Choroid plexus epithelial cell (primary cell): ENCODE data around the gene CARD10.

Source experiments
- DNase-seq: peaks from one replicate; pipeline ENCODE4 v3.0.0-alpha.2; 2010; ENCODE audit warnings: low read depth
- H3K4me3 ChIP-seq: 2 replicates; pipeline ENCODE4 v1.5.1; 2011; ENCODE audit warnings: low read depth, mild to moderate bottlenecking, control low read depth, low read length, moderate library complexity
- CTCF ChIP-seq: conservative IDR thresholded peaks from 2 replicates; pipeline ENCODE4 v1.5.1; 2011; ENCODE audit warnings: low read depth, mild to moderate bottlenecking, control low read depth, inconsistent platforms, low read length, moderate library complexity

The CARD10 gene

GRCh38 chr22:37440875-37441274, 78.3 kb downstream of the CARD10 start:
- no peak overlapping the region for H3K4me3 ChIP-seq
- DNase-seq = no peak
- TF ChIP-seq CTCF = no peak
